Hepatocyte (in vitro differentiated cells): Measurements from ENCODE around the gene HIVEP2. TPM values are rescaled to one million over a fixed set of nuclear protein-coding genes. Genes with fewer than 3 reads are reported as not detected.

Experiments used
- DNase-seq: peaks from one replicate; pipeline ENCODE4 v3.0.0-alpha.2; 2016; ENCODE audit warnings: low spot score
- H2AFZ ChIP-seq: fragments of 200-600 bp; sonication (generic); 2 replicates; pipeline ENCODE4 v1.6.0; 2016; ENCODE audit warnings: antibody characterized with exemption, mild to moderate bottlenecking
- H3K27ac ChIP-seq: fragments of 200-600 bp; sonication (generic); 2 replicates; pipeline ENCODE4 v1.5.1; 2016; ENCODE audit warnings: mild to moderate bottlenecking
- H3K27me3 ChIP-seq: fragments of 200-600 bp; sonication (generic); 2 replicates; pipeline ENCODE4 v1.6.1; 2016
- H3K36me3 ChIP-seq: fragments of 200-600 bp; sonication (generic); replicated peaks from 2 replicates; pipeline ENCODE4 v1.5.1; 2016; ENCODE audit warnings: low read depth; ENCODE audit not compliant: insufficient read depth
- H3K4me1 ChIP-seq: fragments of 200-600 bp; sonication (generic); 2 replicates; pipeline ENCODE4 v1.5.1; 2016; ENCODE audit warnings: mild to moderate bottlenecking, moderate library complexity; ENCODE audit not compliant: insufficient read depth
- H3K4me2 ChIP-seq: fragments of 200-600 bp; sonication (generic); 2 replicates; pipeline ENCODE4 v1.6.0; 2016
- H3K4me3 ChIP-seq: fragments of 200-600 bp; sonication (generic); 2 replicates; pipeline ENCODE4 v1.5.1; 2016; ENCODE audit warnings: mild to moderate bottlenecking
- H3K79me2 ChIP-seq: fragments of 200-600 bp; sonication (generic); 2 replicates; pipeline ENCODE4 v1.6.0; 2017; ENCODE audit warnings: mild to moderate bottlenecking
- H3K9me2 ChIP-seq: fragments of 200-600 bp; sonication (generic); replicated peaks from 2 replicates; pipeline ENCODE4 v1.6.0; 2017; ENCODE audit warnings: mild to moderate bottlenecking; ENCODE audit not compliant: insufficient read depth
- H3K9me3 ChIP-seq: fragments of 200-600 bp; sonication (generic); 2 replicates; pipeline ENCODE4 v1.5.1; 2016; ENCODE audit warnings: low read depth, mild to moderate bottlenecking
- H4K20me1 ChIP-seq: fragments of 200-600 bp; sonication (generic); 2 replicates; pipeline ENCODE4 v1.6.0; 2016; ENCODE audit warnings: mild to moderate bottlenecking; ENCODE audit not compliant: insufficient read depth, poor library complexity, severe bottlenecking
- EZH2 ChIP-seq: fragments of 200-600 bp; sonication (generic); IDR thresholded peaks from 2 replicates; pipeline ENCODE4 v1.6.1; 2016; ENCODE audit warnings: antibody characterized with exemption, mild to moderate bottlenecking, borderline replicate concordance
- EZH2phosphoT487 ChIP-seq: fragments of 200-600 bp; sonication (generic); IDR thresholded peaks from one replicate; pipeline ENCODE4 v1.6.1; 2018; ENCODE audit warnings: antibody characterized with exemption, mild to moderate bottlenecking, low read depth, moderate library complexity; ENCODE audit not compliant: unreplicated experiment, severe bottlenecking
- WGBS: methylation state at CpG from one replicate; pipeline ENCODE4 v1.1.6; 2016; ENCODE audit warnings: low lambda C conversion rate; ENCODE audit errors: missing lambda C conversion rate; 5-methylcytosine and 5-hydroxymethylcytosine counted together
- polyA plus RNA-seq: library from polyadenylated mRNA; unstranded; fragments of >200 nt; fragmentation: Nextera tagmentation; extraction: Ambion mirVana; gene quantifications from 2 replicates; pipeline ENCODE4 v1.2.1, GENCODE V29; 2016
- total RNA-seq: library from RNA; depleted of rRNA; stranded (reverse); fragments of >200 nt; gene quantifications from 2 replicates; pipeline ENCODE4 v1.2.3, GENCODE V29; 2014
- TF ChIP-seq, protein P1 (sequence below): fragments of 200-600 bp; sonication (generic); IDR thresholded peaks from 2 replicates; pipeline ENCODE4 v1.5.1; 2016; ENCODE audit warnings: antibody characterized with exemption, mild to moderate bottlenecking; ENCODE audit not compliant: poor library complexity

Gene HIVEP2
- total and polyA plus RNA-seq, 2 experiments from 2014 or later = 3.3 to 9.4 TPM

DNA sequence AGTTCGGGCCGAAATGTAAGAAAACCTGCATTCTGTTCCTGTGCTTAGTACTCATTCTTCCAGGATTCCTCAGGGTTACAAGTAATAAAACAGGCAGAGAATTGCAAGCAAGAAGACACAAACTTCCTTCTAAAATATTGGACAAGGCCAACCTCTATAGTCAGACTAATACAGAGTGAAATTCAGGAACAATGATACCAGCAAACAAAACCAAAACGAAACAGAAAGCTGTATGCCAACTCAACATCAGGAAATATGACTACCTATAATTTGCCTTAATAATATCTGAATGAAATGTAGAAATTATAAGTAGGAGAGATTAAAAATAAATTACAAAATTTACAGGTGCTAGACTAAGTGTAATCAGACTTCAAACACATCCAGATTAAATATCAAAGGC is 238.8 kb downstream of the HIVEP2 start:
- H3K27me3 ChIP-seq = no peaks in the 10 kb centered on the region
- no peak overlapping the region for H2AFZ ChIP-seq
- DNase-seq = no peak
- H3K9me3 ChIP-seq = no peaks in the 10 kb centered on the region
- WGBS = 92% methylated on average over 3 of the region's 3 CpGs
- H3K79me2 ChIP-seq = no peaks in the 10 kb centered on the region
- H3K4me2 ChIP-seq = no peak overlapping the region
- no peaks in the 10 kb centered on the region for H3K9me2 ChIP-seq
- TF ChIP-seq EZH2phosphoT487 = no peak
- no peak for TF ChIP-seq EZH2
- H3K4me3 ChIP-seq = no peak overlapping the region
- no peaks in the 10 kb centered on the region for H3K4me1 ChIP-seq
- H3K27ac ChIP-seq = no peak overlapping the region
- no peaks in the 10 kb centered on the region for H3K36me3 ChIP-seq
- no peaks in the 10 kb centered on the region for H4K20me1 ChIP-seq

DNA sequence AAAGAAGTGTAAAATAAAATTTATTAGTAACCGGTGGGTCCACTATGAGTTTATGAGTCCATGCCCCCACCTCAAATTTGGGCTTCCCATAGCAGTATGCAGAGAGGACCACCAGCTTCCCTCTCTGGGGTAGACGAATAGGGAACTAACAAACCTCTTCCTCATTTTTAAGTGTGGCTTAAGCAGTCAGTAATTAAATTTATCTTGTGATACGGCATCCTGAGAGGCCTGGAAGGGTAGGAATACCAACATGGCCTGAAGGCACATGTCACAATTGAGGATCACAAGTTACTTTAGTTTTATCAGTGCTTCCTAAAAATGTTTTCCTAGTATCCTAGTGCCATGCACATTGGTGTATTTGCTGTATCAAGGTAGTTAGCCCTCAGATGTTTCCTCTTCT is 239.9 kb downstream of the HIVEP2 start:
- 94% methylated on average over 3 of the region's 3 CpGs for WGBS
- H3K36me3 ChIP-seq = no peaks in the 10 kb centered on the region
- no peak overlapping the region for H3K27ac ChIP-seq
- H3K4me1 ChIP-seq = no peaks in the 10 kb centered on the region
- H2AFZ ChIP-seq = no peak overlapping the region
- H4K20me1 ChIP-seq = no peaks in the 10 kb centered on the region
- H3K4me2 ChIP-seq = no peak overlapping the region
- no peaks in the 10 kb centered on the region for H3K79me2 ChIP-seq
- TF ChIP-seq, protein P1, sequence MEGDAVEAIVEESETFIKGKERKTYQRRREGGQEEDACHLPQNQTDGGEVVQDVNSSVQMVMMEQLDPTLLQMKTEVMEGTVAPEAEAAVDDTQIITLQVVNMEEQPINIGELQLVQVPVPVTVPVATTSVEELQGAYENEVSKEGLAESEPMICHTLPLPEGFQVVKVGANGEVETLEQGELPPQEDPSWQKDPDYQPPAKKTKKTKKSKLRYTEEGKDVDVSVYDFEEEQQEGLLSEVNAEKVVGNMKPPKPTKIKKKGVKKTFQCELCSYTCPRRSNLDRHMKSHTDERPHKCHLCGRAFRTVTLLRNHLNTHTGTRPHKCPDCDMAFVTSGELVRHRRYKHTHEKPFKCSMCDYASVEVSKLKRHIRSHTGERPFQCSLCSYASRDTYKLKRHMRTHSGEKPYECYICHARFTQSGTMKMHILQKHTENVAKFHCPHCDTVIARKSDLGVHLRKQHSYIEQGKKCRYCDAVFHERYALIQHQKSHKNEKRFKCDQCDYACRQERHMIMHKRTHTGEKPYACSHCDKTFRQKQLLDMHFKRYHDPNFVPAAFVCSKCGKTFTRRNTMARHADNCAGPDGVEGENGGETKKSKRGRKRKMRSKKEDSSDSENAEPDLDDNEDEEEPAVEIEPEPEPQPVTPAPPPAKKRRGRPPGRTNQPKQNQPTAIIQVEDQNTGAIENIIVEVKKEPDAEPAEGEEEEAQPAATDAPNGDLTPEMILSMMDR = no peak
- no peak for TF ChIP-seq EZH2phosphoT487
- no peak for TF ChIP-seq EZH2
- H3K4me3 ChIP-seq = no peak overlapping the region
- H3K27me3 ChIP-seq = no peaks in the 10 kb centered on the region
- no peaks in the 10 kb centered on the region for H3K9me3 ChIP-seq
- H3K9me2 ChIP-seq = no peaks in the 10 kb centered on the region
- DNase-seq = no peak

DNA sequence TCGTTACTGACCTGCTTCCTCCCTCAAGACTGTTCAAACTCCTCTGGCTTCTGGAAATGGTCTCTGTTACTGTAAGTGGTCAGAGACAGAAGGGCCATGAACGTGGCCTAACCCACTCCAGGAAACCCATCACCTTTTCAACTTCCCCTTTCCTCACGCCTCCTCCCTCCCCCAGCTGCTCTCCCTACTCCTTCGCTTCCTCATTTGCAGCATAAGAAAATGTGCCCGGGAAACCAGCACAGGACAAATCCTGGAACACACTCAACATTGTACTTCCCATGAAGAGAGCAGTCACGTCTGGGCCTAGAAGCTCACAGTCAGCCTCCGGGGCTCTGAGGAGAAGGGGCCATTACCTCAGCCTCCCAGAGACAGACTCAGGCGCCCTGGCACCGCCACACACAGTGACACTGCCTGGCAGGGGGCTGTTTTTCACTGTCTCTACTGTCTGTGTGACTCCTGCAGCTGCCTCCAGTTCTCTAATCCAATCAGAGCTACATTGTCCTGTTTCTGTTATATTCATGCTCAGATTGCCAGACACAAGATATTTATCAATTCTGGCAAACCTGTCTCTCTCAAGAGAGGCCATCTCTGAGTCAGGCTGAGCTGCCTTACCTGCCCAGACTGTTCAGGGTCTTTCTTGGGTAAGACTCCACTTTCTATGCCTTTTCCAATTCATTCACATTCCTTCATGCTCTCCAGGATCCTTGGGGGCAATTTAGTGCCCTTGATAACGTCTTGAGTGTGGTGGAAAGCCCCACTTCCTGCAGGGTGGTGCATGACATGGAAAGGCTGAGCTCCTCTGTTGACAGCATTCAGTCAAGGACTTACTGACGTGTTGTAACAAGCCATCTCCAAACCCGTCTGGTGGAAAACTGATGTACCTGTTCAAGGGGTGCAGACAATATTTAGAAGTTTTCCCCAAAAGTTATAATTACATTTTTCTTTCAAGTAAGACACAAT is 242.2 kb downstream of the HIVEP2 start:
- no peaks in the 10 kb centered on the region for H3K9me2 ChIP-seq
- H4K20me1 ChIP-seq = no peaks in the 10 kb centered on the region
- TF ChIP-seq EZH2 (no peak), EZH2phosphoT487 (no peak)
- TF ChIP-seq, protein P1 = no peak
- H2AFZ ChIP-seq = no peak overlapping the region
- H3K27ac ChIP-seq = no peak overlapping the region
- no peaks in the 10 kb centered on the region for H3K36me3 ChIP-seq
- no peaks in the 10 kb centered on the region for H3K79me2 ChIP-seq
- no peak overlapping the region for H3K4me2 ChIP-seq
- H3K27me3 ChIP-seq = no peaks in the 10 kb centered on the region
- no peak overlapping the region for H3K4me3 ChIP-seq
- 64% methylated on average over 12 of the region's 12 CpGs for WGBS
- H3K9me3 ChIP-seq = no peaks in the 10 kb centered on the region
- no peak for DNase-seq
- no peaks in the 10 kb centered on the region for H3K4me1 ChIP-seq

Other genes starting within 250 kb of the HIVEP2 start
- 102 and 103 TPM in 2 replicates for gene AIG1, start 115.7 kb upstream of the HIVEP2 start, total RNA-seq
- 75.8 and 92.8 TPM in 2 replicates for gene AIG1, start 115.7 kb upstream of the HIVEP2 start, polyA plus RNA-seq